SU-DHL-6 (cell line): ENCODE measurements around the gene HPGDS.

Experiments
- EZH2phosphoT487 ChIP-seq: fragments of 200-600 bp; sonication (generic), shearing (Covaris generic); conservative IDR thresholded peaks from 2 replicates; pipeline ENCODE4 v1.6.1; 2018; ENCODE audit warnings: mild to moderate bottlenecking, antibody characterized with exemption, low read length, moderate library complexity, mixed read lengths
- TF ChIP-seq, protein P1 (sequence below): fragments of 200-600 bp; sonication (generic); IDR thresholded peaks from one replicate; pipeline ENCODE4 v1.5.1; 2017; ENCODE audit warnings: antibody characterized with exemption, mild to moderate bottlenecking, low read length, moderate library complexity; ENCODE audit not compliant: insufficient read depth, poor library complexity, severe bottlenecking

- TF ChIP-seq, protein P1, sequence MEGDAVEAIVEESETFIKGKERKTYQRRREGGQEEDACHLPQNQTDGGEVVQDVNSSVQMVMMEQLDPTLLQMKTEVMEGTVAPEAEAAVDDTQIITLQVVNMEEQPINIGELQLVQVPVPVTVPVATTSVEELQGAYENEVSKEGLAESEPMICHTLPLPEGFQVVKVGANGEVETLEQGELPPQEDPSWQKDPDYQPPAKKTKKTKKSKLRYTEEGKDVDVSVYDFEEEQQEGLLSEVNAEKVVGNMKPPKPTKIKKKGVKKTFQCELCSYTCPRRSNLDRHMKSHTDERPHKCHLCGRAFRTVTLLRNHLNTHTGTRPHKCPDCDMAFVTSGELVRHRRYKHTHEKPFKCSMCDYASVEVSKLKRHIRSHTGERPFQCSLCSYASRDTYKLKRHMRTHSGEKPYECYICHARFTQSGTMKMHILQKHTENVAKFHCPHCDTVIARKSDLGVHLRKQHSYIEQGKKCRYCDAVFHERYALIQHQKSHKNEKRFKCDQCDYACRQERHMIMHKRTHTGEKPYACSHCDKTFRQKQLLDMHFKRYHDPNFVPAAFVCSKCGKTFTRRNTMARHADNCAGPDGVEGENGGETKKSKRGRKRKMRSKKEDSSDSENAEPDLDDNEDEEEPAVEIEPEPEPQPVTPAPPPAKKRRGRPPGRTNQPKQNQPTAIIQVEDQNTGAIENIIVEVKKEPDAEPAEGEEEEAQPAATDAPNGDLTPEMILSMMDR: no peak
- no peak for TF ChIP-seq EZH2phosphoT487
These were observed 71.4 kb downstream of the HPGDS start for GRCh38 chr4:94271248-94271647.
